NB4 (cell line): ENCODE measurements around the gene GLIPR1L1.

Experiments used
- DNase-seq: peaks from one replicate; pipeline ENCODE4 v3.0.0; 2010; ENCODE audit warnings: low read depth
- H3K4me3 ChIP-seq: one replicate; pipeline ENCODE4 v1.5.1; 2011; ENCODE audit warnings: mild to moderate bottlenecking, low read depth, low read length, moderate library complexity
- MYC ChIP-seq: IDR thresholded peaks from 2 replicates; pipeline ENCODE4 v1.6.1; 2011; ENCODE audit warnings: low read depth, low read length
- POLR2A ChIP-seq: IDR thresholded peaks from 2 replicates; pipeline ENCODE4 v1.6.1; 2011; ENCODE audit warnings: mild to moderate bottlenecking; ENCODE audit not compliant: insufficient read length; ENCODE audit errors: extremely low read depth
- TF ChIP-seq, protein P1 (sequence below): IDR thresholded peaks from 2 replicates; pipeline ENCODE4 v1.6.1; 2011; ENCODE audit warnings: low read depth, low read length
- TF ChIP-seq, protein P2 (sequence below): IDR thresholded peaks from one replicate; pipeline ENCODE4 v1.5.1; 2012; ENCODE audit warnings: low read depth, low read length

Gene GLIPR1L1

DNA sequence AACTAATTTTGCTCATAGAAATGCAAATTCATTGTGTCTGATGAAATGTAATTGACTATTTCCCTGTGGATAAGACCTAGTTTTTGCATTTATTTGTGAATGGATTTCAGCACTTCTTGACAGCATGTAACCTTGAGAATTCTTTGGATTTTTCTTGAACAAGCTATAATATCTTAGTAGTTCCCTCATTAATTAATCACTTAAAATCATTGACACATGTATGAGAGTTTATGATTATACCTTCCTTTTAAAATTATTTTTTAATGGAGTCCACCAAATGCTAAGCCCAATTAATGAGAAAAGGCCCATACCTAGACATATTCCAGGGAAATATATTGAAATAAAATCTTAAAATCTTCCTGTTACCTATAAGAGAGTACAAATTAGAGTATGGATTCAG, 73.2 kb downstream of the GLIPR1L1 start:
- no peak for DNase-seq
- TF ChIP-seq POLR2A (no peak), MYC (no peak)
- TF ChIP-seq, protein P1, sequence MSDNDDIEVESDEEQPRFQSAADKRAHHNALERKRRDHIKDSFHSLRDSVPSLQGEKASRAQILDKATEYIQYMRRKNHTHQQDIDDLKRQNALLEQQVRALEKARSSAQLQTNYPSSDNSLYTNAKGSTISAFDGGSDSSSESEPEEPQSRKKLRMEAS, result no peak
- TF ChIP-seq, protein P2, sequence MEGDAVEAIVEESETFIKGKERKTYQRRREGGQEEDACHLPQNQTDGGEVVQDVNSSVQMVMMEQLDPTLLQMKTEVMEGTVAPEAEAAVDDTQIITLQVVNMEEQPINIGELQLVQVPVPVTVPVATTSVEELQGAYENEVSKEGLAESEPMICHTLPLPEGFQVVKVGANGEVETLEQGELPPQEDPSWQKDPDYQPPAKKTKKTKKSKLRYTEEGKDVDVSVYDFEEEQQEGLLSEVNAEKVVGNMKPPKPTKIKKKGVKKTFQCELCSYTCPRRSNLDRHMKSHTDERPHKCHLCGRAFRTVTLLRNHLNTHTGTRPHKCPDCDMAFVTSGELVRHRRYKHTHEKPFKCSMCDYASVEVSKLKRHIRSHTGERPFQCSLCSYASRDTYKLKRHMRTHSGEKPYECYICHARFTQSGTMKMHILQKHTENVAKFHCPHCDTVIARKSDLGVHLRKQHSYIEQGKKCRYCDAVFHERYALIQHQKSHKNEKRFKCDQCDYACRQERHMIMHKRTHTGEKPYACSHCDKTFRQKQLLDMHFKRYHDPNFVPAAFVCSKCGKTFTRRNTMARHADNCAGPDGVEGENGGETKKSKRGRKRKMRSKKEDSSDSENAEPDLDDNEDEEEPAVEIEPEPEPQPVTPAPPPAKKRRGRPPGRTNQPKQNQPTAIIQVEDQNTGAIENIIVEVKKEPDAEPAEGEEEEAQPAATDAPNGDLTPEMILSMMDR, result no peak
- no peak overlapping the region for H3K4me3 ChIP-seq

DNA sequence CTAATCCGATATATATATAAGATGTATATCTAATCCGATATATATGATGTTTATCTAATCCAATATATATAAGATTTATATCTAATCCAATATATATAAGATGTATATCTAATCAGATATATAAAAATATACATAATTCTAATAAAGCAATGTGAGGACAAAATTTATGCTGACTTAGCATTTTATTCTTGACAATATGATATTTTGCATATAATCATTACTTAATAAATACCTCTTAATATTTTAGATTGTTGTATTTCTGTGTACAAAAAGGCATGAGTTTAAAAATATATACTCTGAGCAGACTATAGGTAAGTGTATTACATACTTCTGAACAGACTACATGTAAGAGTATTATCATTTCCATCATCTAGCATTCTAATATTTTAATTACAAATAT, 75.4 kb downstream of the GLIPR1L1 start:
- no peak for TF ChIP-seq MYC
- no peak for DNase-seq
- H3K4me3 ChIP-seq, result no peak overlapping the region

DNA sequence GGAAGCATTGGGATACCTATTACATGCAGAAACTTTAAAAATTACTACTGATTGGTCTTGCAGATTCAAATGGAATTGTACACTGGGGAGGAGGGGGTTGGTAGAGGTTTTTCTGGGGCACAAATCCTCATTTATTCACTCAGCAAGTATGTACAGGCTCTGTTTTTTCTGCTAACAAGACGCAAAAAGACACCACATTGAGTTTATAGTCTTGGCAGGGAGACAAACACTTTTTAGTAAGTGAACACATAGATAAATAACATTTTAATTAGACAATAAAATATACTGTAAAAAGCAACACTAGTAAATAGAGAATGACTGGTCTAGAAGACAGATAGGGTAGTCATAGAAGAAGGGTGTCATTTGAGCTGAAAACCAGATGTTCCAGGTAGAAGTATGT, 80.2 kb downstream of the GLIPR1L1 start:
- H3K4me3 ChIP-seq, result no peak overlapping the region
- TF ChIP-seq, protein P2, result no peak
- TF ChIP-seq MYC (no peak), POLR2A (no peak)
- TF ChIP-seq, protein P1, result no peak
- DNase-seq, result no peak

DNA sequence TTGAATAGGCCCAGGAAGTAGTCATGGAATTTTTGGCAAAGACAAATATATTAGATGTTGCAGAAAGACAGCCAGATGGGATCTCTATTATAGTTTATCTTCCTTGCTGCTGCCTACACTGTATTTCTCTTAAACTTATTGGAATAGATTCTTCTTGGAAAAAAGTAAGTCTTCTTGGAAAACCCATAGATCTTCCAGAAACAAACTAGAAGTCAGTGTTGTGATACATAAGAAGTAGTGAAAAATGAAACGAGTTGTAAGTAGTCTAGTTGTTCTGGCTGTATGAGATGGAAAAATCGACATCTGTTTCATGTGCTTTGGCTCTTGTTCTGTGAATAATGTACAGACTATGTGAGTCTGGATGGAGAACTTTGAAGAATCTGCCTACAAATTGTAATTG, 85.4 kb downstream of the GLIPR1L1 start:
- TF ChIP-seq, protein P2, result no peak
- TF ChIP-seq, protein P1, result no peak
- TF ChIP-seq MYC (no peak), POLR2A (no peak)
- no peak for DNase-seq
- no peak overlapping the region for H3K4me3 ChIP-seq
